PC-3 (cell line): ENCODE measurements around the gene ATXN7L1. TPM values are rescaled to one million over a fixed set of nuclear protein-coding genes. Genes with fewer than 3 reads are reported as not detected.

ENCODE experiments used
- ATAC-seq: fragments of 200-7000 bp; cut with Tn5 transposase; 2 replicates; pipeline ENCODE4 v1.9.1; 2020; ENCODE audit warnings: mild to moderate bottlenecking, moderate library complexity
- BruUV-seq: library from RNA; stranded (reverse); fragments of 400-500 nt; replicated peaks from 2 replicates; lab custom pipeline; 2021; lab: Mats Ljungman, UMichigan
- CTCF ChIA-PET: fragments of 300-600 bp; sonication (Branson Sonifier 250); formaldehyde crosslinking; loops from one replicate; lab custom pipeline; 2022; ENCODE audit warnings: antibody characterized with exemption; lab: Charles Lee
- POLR2A ChIA-PET: fragments of 300-600 bp; sonication (Branson Sonifier 250); formaldehyde crosslinking; loops from one replicate; lab custom pipeline; 2022; ENCODE audit warnings: antibody characterized with exemption; ENCODE audit not compliant: unreplicated experiment; lab: Charles Lee
- DNase-seq: peaks from one replicate; pipeline ENCODE4 v3.0.0-alpha.2; 2015
- H2AFZ ChIP-seq: fragments of 300-600 bp; sonication (generic); 2 replicates; pipeline ENCODE4 v1.6.0; 2016; ENCODE audit warnings: antibody characterized with exemption, low read length
- H3F3A ChIP-seq: fragments of 300-600 bp; sonication (generic); one replicate; pipeline ENCODE4 v1.6.0; 2017; ENCODE audit warnings: antibody characterized with exemption, low read length, control low read depth, mild to moderate bottlenecking; ENCODE audit not compliant: unreplicated experiment
- H3K27ac ChIP-seq: fragments of 300-600 bp; sonication (generic); 2 replicates; pipeline ENCODE4 v1.5.1; 2016; ENCODE audit warnings: mild to moderate bottlenecking, low read length
- H3K27me3 ChIP-seq: fragments of 300-600 bp; sonication (generic); 2 replicates; pipeline ENCODE4 v1.6.1; 2016; ENCODE audit warnings: low read length, mixed read lengths
- H3K36me3 ChIP-seq: fragments of 300-600 bp; sonication (generic); 2 replicates; pipeline ENCODE4 v1.6.1; 2016; ENCODE audit warnings: low read depth, mixed run types, low read length, mixed read lengths
- H3K4me1 ChIP-seq: fragments of 300-600 bp; sonication (generic); 2 replicates; pipeline ENCODE4 v1.5.1; 2016; ENCODE audit warnings: low read length; ENCODE audit not compliant: insufficient read depth
- H3K4me2 ChIP-seq: fragments of 300-600 bp; sonication (generic); 2 replicates; pipeline ENCODE4 v1.6.0; 2016; ENCODE audit warnings: low read length
- H3K4me3 ChIP-seq: fragments of 300-600 bp; sonication (generic); 2 replicates; pipeline ENCODE4 v1.5.1; 2016; ENCODE audit warnings: mild to moderate bottlenecking, low read length, mixed read lengths
- H3K79me2 ChIP-seq: fragments of 300-600 bp; sonication (generic); 2 replicates; pipeline ENCODE4 v1.6.1; 2017; ENCODE audit warnings: low read length, mixed read lengths
- H3K9ac ChIP-seq: fragments of 300-600 bp; sonication (generic); 2 replicates; pipeline ENCODE4 v1.6.0; 2016; ENCODE audit warnings: mild to moderate bottlenecking, low read length
- H3K9me2 ChIP-seq: fragments of 300-600 bp; sonication (generic); replicated peaks from 2 replicates; pipeline ENCODE4 v1.6.1; 2016; ENCODE audit warnings: mixed run types, low read length, mixed read lengths
- H3K9me3 ChIP-seq: fragments of 300-600 bp; sonication (generic); 2 replicates; pipeline ENCODE4 v1.6.1; 2016; ENCODE audit warnings: low read length, mixed read lengths
- H4K20me1 ChIP-seq: fragments of 300-600 bp; sonication (generic); 2 replicates; pipeline ENCODE4 v1.6.1; 2016; ENCODE audit warnings: low read length, mixed read lengths
- EZH2 ChIP-seq: fragments of 300-600 bp; sonication (generic); IDR thresholded peaks from one replicate; pipeline ENCODE4 v1.6.1; 2017; ENCODE audit warnings: antibody characterized with exemption, mild to moderate bottlenecking, low read length; ENCODE audit not compliant: unreplicated experiment
- EZH2phosphoT487 ChIP-seq: fragments of 300-600 bp; sonication (generic); IDR thresholded peaks from 2 replicates; pipeline ENCODE4 v1.6.1; 2018; ENCODE audit warnings: mild to moderate bottlenecking, antibody characterized with exemption, low read length, borderline replicate concordance
- intact Hi-C: fragments of 100-400 bp; cut with micrococcal nuclease; formaldehyde crosslinking; loops from 2 replicates; pipeline ENCODE4 v1.9.0; 2023
- total RNA-seq: library from RNA; depleted of rRNA; stranded (reverse); fragments of >200 nt; gene quantifications from 2 replicates; pipeline ENCODE4 v1.2.3, GENCODE V29; 2014
- TF ChIP-seq, protein P1 (sequence below): fragments of 300-600 bp; sonication (generic); conservative IDR thresholded peaks from 2 replicates; pipeline ENCODE4 v1.5.1; 2017; ENCODE audit warnings: antibody characterized with exemption, low read depth, mild to moderate bottlenecking, low read length

Gene ATXN7L1
- total RNA-seq, 1 experiment from 2014 or later = 16.0 TPM

DNA sequence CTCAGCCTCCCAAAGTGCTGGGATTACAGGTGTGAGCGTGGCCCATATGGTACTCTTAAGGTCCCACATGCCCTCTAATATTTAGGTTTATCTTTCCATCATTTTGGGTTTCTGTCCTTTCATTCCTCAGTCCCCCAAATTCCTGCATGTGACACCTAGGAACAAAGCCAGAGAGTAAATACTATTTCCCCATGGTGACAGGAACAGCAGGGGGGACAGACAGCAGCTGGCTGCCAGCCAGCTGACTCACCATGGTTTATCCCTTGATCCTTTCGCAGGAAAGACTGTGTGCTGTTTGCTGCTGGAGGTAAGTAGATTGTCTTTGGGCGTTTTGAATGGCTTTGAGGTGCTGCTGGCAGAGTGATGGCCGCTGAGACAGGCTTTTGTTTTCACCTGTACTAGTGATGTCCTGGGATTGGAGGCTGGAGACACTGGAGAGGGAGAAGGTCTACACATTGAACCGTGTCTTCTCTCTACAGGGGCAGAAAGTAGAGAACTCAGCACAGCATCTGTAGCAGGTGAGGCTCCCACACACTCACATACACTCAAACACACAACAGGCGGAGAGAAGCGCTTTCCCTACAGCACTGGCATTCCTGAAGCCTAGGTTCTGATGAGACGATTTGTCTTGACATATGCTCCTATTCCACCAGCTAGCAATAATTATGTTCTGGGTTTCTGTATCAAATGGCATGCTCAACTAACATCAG lies 211.4 kb downstream of the ATXN7L1 start:
- peak; percentile 73 for DNase-seq
- CTCF ChIA-PET = no interaction called here

DNA sequence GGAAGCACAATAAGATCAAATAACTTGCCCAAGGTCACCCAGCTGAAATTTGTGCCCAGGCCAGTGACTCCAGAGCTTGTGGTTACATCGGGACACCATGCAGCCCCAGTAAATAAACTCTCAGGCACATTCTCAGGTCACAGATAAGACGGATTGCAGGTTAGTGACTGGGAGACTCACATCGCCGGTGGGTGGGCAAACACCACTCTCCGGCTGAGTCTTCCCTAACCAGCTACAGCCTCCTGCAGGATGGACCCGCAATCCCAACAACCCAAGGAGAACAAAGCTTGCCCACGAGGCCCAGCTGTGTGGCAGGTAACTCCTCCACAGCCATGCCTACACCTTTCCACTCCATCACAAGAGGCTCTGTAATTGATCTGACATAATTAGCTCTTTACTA lies 213.4 kb downstream of the ATXN7L1 start:
- H3K4me1 ChIP-seq = peaks cover 10% of the 10 kb centered on the region
- CTCF ChIA-PET = interaction anchor here (0.7 kb wide), 1 partner anchor 1055 kb away, joined by 3 read pairs; no protein-coding TSS in a partner anchor
- no peaks in the 10 kb centered on the region for H3K36me3 ChIP-seq
- H3F3A ChIP-seq = no peaks in the 10 kb centered on the region
- BruUV-seq = TSS peak; percentile 20
- H3K4me2 ChIP-seq = no peak overlapping the region
- no peaks in the 10 kb centered on the region for H3K9me2 ChIP-seq
- H4K20me1 ChIP-seq = no peaks in the 10 kb centered on the region
- H3K9ac ChIP-seq = no peak overlapping the region
- intact Hi-C loops = no loop called here
- H3K4me3 ChIP-seq = no peak overlapping the region
- no peaks in the 10 kb centered on the region for H3K27me3 ChIP-seq
- no peak for DNase-seq
- no peak for TF ChIP-seq EZH2phosphoT487
- TF ChIP-seq, protein P1, sequence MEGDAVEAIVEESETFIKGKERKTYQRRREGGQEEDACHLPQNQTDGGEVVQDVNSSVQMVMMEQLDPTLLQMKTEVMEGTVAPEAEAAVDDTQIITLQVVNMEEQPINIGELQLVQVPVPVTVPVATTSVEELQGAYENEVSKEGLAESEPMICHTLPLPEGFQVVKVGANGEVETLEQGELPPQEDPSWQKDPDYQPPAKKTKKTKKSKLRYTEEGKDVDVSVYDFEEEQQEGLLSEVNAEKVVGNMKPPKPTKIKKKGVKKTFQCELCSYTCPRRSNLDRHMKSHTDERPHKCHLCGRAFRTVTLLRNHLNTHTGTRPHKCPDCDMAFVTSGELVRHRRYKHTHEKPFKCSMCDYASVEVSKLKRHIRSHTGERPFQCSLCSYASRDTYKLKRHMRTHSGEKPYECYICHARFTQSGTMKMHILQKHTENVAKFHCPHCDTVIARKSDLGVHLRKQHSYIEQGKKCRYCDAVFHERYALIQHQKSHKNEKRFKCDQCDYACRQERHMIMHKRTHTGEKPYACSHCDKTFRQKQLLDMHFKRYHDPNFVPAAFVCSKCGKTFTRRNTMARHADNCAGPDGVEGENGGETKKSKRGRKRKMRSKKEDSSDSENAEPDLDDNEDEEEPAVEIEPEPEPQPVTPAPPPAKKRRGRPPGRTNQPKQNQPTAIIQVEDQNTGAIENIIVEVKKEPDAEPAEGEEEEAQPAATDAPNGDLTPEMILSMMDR = no peak
- no peak for TF ChIP-seq EZH2
- ATAC-seq = no peak
- H3K79me2 ChIP-seq = no peaks in the 10 kb centered on the region
- POLR2A ChIA-PET = no interaction called here
- no peak overlapping the region for H3K27ac ChIP-seq
- no peak overlapping the region for H2AFZ ChIP-seq
- H3K9me3 ChIP-seq = no peaks in the 10 kb centered on the region

More for the DNA sequence above, 211.4 kb downstream of the ATXN7L1 start:
- H3K4me1 ChIP-seq = peaks cover 10% of the 10 kb centered on the region
- no peak overlapping the region for H3K27ac ChIP-seq
- no peaks in the 10 kb centered on the region for H3K9me3 ChIP-seq
- no peaks in the 10 kb centered on the region for H4K20me1 ChIP-seq
- no TSS peak for BruUV-seq
- TF ChIP-seq EZH2phosphoT487 = no peak
- TF ChIP-seq EZH2 = no peak
- TF ChIP-seq, protein P1 = no peak
- H3K4me3 ChIP-seq = no peak overlapping the region
- no peaks in the 10 kb centered on the region for H3K27me3 ChIP-seq
- POLR2A ChIA-PET = no interaction called here
- intact Hi-C loops = no loop called here
- H3K79me2 ChIP-seq = no peaks in the 10 kb centered on the region
- no peaks in the 10 kb centered on the region for H3K36me3 ChIP-seq
- H3K4me2 ChIP-seq = no peak overlapping the region
- no peak overlapping the region for H3K9ac ChIP-seq
- no peaks in the 10 kb centered on the region for H3F3A ChIP-seq
- peak; percentile 85 for ATAC-seq
- no peaks in the 10 kb centered on the region for H3K9me2 ChIP-seq
- H2AFZ ChIP-seq = no peak overlapping the region

DNA sequence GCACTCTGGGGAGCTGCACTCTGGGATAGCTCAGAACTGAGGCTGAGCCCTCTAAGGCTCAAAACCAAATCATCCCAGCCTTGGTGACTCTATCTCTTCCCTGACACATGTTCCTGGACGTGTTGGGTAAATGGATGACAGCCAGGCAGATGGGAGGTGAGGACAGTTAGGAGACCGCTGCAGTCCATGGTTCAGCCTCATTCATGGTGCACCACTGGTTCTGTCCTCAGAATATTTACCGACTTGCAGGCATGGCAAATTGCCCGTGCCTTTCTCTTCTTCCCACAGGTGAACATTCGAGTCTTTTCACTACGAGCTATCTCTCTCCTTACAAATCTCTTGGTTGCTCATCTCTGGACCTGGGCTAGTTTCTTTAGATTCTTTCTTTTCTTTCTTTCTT lies 214.8 kb downstream of the ATXN7L1 start:
- Histone ChIP-seq H3K79me2 (no peaks in the 10 kb centered on the region), H3K9ac (no peak overlapping the region), H3K27me3 (no peaks in the 10 kb centered on the region), H2AFZ (no peak overlapping the region), H3K27ac (no peak overlapping the region), H3F3A (no peaks in the 10 kb centered on the region), H4K20me1 (no peaks in the 10 kb centered on the region), H3K9me2 (no peaks in the 10 kb centered on the region), H3K4me3 (no peak overlapping the region), H3K4me2 (no peak overlapping the region), H3K9me3 (no peaks in the 10 kb centered on the region), H3K36me3 (no peaks in the 10 kb centered on the region; the same call in 1 of the 2 replicates), H3K4me1 (peaks cover 10% of the 10 kb centered on the region)
- no peak for DNase-seq
- intact Hi-C loops = no loop called here
- TF ChIP-seq EZH2phosphoT487 = no peak
- TF ChIP-seq, protein P1 = no peak
- no peak for TF ChIP-seq EZH2
- POLR2A ChIA-PET = interaction anchor here (0.7 kb wide), 1 partner anchor 76 kb away, joined by 9 read pairs; no protein-coding TSS in a partner anchor
- CTCF ChIA-PET = no interaction called here
- ATAC-seq = no peak
- BruUV-seq = no TSS peak
